A673 (cell line): ENCODE measurements around the gene FGF5.

Experiments
- EZH2 ChIP-seq: fragments of 200-600 bp; sonication (generic); IDR thresholded peaks from 2 replicates; pipeline ENCODE4 v1.6.1; 2017; ENCODE audit warnings: borderline replicate concordance, low read depth, mild to moderate bottlenecking, mixed read lengths, antibody characterized with exemption, low read length; ENCODE audit not compliant: poor library complexity, severe bottlenecking
- TF ChIP-seq, protein P1 (sequence below): fragments of 300-800, 200-600 bp; sonication (generic); conservative IDR thresholded peaks from 2 replicates; pipeline ENCODE4 v1.5.1; 2017; ENCODE audit warnings: low read depth, mild to moderate bottlenecking, antibody characterized with exemption, low read length, moderate library complexity, mixed read lengths

GRCh38 chr4:80253510-80253909 is 13.0 kb upstream of the FGF5 start:
- TF ChIP-seq, protein P1, sequence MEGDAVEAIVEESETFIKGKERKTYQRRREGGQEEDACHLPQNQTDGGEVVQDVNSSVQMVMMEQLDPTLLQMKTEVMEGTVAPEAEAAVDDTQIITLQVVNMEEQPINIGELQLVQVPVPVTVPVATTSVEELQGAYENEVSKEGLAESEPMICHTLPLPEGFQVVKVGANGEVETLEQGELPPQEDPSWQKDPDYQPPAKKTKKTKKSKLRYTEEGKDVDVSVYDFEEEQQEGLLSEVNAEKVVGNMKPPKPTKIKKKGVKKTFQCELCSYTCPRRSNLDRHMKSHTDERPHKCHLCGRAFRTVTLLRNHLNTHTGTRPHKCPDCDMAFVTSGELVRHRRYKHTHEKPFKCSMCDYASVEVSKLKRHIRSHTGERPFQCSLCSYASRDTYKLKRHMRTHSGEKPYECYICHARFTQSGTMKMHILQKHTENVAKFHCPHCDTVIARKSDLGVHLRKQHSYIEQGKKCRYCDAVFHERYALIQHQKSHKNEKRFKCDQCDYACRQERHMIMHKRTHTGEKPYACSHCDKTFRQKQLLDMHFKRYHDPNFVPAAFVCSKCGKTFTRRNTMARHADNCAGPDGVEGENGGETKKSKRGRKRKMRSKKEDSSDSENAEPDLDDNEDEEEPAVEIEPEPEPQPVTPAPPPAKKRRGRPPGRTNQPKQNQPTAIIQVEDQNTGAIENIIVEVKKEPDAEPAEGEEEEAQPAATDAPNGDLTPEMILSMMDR, result no peak
- no peak for TF ChIP-seq EZH2
